ENCODE results near the gene RUBCNL. TPM values are rescaled to one million over a fixed set of nuclear protein-coding genes. Genes with fewer than 3 reads are reported as not detected.

Gene RUBCNL
- total and polyA plus RNA-seq, 2 experiments from 2014 or later: 4.2 to 5.9 TPM

DNA sequence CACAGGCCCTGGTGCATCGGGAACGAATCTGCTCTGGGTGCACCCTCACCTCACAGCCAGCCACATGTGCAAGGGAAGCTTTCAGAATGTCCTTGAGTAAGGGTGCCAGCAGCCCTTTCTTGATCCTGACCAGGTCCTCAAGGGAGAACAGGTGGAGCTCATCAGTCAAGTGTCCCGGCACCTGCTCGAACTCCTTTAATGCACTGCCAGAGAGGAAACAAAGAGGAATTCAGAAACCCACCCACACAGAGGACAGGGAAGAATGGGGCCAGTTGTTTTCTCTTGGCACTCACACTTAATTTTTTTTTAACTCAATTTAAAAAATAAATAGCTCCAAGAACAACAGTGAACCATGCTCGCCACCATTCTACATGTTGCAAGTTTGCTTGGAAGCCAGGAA is 41.7 kb downstream of the RUBCNL start:
- Histone ChIP-seq H3K9me2 (ENCODE audit: insufficient read depth) (no peaks in the 10 kb centered on the region), H3F3A (replicated peaks; ENCODE audit: low read depth) (no peaks in the 10 kb centered on the region), H3K36me3 (ENCODE audit: insufficient read depth) (no peaks in the 10 kb centered on the region), H4K20me1 (replicated peaks; ENCODE audit: insufficient read depth) (no peaks in the 10 kb centered on the region), H3K4me2 (no peak overlapping the region), H3K27me3 (ENCODE audit: insufficient read depth) (no peaks in the 10 kb centered on the region), H3K27ac (ENCODE audit: low read depth) (no peak overlapping the region), H3K4me1 (ENCODE audit: insufficient read depth) (no peaks in the 10 kb centered on the region), H3K79me2 (replicated peaks; ENCODE audit: insufficient read depth) (no peaks in the 10 kb centered on the region), H2AFZ (no peak overlapping the region), H3K4me3 (no peak overlapping the region)
- no peaks in the 10 kb centered on the region for H3K36me3 Mint-ChIP-seq (ENCODE audit: low read depth)
- no peak overlapping the region for H3K27ac Mint-ChIP-seq
- no peaks in the 10 kb centered on the region for H3K4me1 Mint-ChIP-seq
- no peak for TF ChIP-seq ZNF114 (CRISPR knock-in tag; IDR thresholded peaks at IDR 0.05)
- no peak for TF ChIP-seq NANOG (IDR thresholded peaks at IDR 0.05; ENCODE audit: borderline replicate concordance)
- no peak for TF ChIP-seq POLR2AphosphoS5 (IDR thresholded peaks at IDR 0.05; ENCODE audit: low read depth)
- peaks cover 3% of the 10 kb centered on the region for H3K27me3 Mint-ChIP-seq (ENCODE audit: insufficient read depth, low read depth, poor library complexity)
- no peaks in the 10 kb centered on the region for H3K9me3 Mint-ChIP-seq
- H3K4me3 Mint-ChIP-seq: no peak overlapping the region
- DNase-seq (ENCODE audit: low spot score) (no peak), ATAC-seq (no peak)

DNA sequence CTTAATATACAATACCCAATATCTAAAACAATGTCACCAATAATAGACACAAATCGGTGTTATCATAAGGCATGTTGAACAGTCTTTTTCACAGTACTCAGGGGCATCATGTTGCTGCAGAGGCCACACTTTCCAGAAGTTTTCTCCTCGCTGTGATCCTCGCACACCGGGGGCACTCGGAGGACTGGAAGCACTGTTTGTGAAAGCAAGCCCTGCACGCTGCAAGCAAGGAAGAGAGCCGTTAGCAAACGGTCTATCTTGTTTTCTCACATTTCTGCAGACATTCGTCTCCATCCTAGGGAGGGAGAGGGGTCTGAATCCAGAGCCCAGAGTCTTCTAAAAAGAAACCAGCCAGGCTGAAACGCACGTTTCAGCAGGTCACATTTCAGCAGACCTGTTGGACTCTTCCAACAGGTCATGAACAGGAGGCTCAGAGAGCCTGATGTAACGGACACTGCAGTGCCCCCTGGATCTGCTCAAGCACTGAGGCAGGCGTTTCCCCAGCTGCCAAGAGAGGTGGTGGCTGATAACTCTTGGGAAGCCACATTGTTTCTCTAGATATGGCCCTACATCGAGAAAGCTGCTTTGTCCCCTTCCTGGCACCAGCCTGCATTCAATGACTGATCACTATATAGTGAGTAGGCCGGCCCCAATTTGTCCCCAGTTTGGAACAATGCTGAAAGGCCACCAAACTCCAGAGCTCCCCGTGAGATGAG is 43.6 kb downstream of the RUBCNL start:
- H3K36me3 ChIP-seq (ENCODE audit: insufficient read depth): no peaks in the 10 kb centered on the region
- H3K4me3 ChIP-seq: no peak overlapping the region
- no peaks in the 10 kb centered on the region for H3K4me1 Mint-ChIP-seq
- no peaks in the 10 kb centered on the region for H3K36me3 Mint-ChIP-seq (ENCODE audit: low read depth)
- H4K20me1 ChIP-seq (replicated peaks; ENCODE audit: insufficient read depth): no peaks in the 10 kb centered on the region
- no peaks in the 10 kb centered on the region for H3K79me2 ChIP-seq (replicated peaks; ENCODE audit: insufficient read depth)
- H3K9me2 ChIP-seq (ENCODE audit: insufficient read depth): no peaks in the 10 kb centered on the region
- H3K27me3 Mint-ChIP-seq (ENCODE audit: insufficient read depth, low read depth, poor library complexity): no peaks in the 10 kb centered on the region
- TF ChIP-seq POLR2AphosphoS5 (IDR thresholded peaks at IDR 0.05; ENCODE audit: low read depth): no peak
- TF ChIP-seq NANOG (IDR thresholded peaks at IDR 0.05; ENCODE audit: borderline replicate concordance): no peak
- TF ChIP-seq EZH2phosphoT487 (IDR thresholded peaks at IDR 0.05; ENCODE audit: unreplicated experiment): no peak
- TF ChIP-seq JUNB (IDR thresholded peaks at IDR 0.05; ENCODE audit: unreplicated experiment): no peak
- no peak for TF ChIP-seq ZNF331 (CRISPR knock-in tag; IDR thresholded peaks at IDR 0.05; ENCODE audit: low read depth)
- TF ChIP-seq, protein P1, sequence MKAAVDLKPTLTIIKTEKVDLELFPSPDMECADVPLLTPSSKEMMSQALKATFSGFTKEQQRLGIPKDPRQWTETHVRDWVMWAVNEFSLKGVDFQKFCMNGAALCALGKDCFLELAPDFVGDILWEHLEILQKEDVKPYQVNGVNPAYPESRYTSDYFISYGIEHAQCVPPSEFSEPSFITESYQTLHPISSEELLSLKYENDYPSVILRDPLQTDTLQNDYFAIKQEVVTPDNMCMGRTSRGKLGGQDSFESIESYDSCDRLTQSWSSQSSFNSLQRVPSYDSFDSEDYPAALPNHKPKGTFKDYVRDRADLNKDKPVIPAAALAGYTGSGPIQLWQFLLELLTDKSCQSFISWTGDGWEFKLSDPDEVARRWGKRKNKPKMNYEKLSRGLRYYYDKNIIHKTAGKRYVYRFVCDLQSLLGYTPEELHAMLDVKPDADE (IDR thresholded peaks at IDR 0.05): no peak
- no peak for TF ChIP-seq STAT1 (IDR thresholded peaks at IDR 0.05; ENCODE audit: unreplicated experiment)
- TF ChIP-seq EZH2 (IDR thresholded peaks at IDR 0.05; ENCODE audit: low read depth, unreplicated experiment): no peak
- TF ChIP-seq ZNF114 (CRISPR knock-in tag; IDR thresholded peaks at IDR 0.05): no peak
- H3K27ac ChIP-seq (ENCODE audit: low read depth): no peak overlapping the region
- DNase-seq (ENCODE audit: low spot score) (peak; percentile 8), ATAC-seq (no peak)
- no peak overlapping the region for H3K4me3 Mint-ChIP-seq
- no peaks in the 10 kb centered on the region for H3K4me1 ChIP-seq (ENCODE audit: insufficient read depth)
- no peak overlapping the region for H3K27ac Mint-ChIP-seq
- no peaks in the 10 kb centered on the region for H3K9me3 Mint-ChIP-seq
- no peaks in the 10 kb centered on the region for H3F3A ChIP-seq (replicated peaks; ENCODE audit: low read depth)
- no peak overlapping the region for H3K4me2 ChIP-seq
- no peak overlapping the region for H2AFZ ChIP-seq
- H3K27me3 ChIP-seq (ENCODE audit: insufficient read depth): no peaks in the 10 kb centered on the region

DNA sequence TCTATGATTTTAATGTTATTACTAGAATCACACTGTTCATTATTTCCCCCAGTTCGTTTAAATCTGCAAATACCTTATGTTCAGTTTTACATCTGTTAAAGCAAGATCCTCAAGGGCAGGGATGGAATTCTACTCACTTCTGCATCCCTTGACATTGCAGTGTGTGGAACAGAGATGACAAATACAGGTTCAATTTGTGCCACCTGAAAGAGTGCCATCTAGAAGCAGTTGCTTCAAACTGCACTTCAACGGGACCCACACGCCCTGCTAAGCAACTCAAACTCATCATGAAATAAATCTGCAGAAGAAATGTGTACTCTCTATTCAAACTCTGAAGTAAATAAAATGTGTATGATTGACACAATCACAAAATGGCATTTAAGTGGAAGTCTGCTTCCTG is 44.5 kb downstream of the RUBCNL start:
- Histone ChIP-seq H4K20me1 (replicated peaks; ENCODE audit: insufficient read depth) (no peaks in the 10 kb centered on the region), H3K4me3 (no peak overlapping the region), H3K27ac (ENCODE audit: low read depth) (no peak overlapping the region), H2AFZ (no peak overlapping the region), H3K79me2 (replicated peaks; ENCODE audit: insufficient read depth) (no peaks in the 10 kb centered on the region), H3K4me1 (ENCODE audit: insufficient read depth) (no peaks in the 10 kb centered on the region), H3F3A (replicated peaks; ENCODE audit: low read depth) (no peaks in the 10 kb centered on the region), H3K9me2 (ENCODE audit: insufficient read depth) (no peaks in the 10 kb centered on the region), H3K36me3 (ENCODE audit: insufficient read depth) (no peaks in the 10 kb centered on the region), H3K27me3 (ENCODE audit: insufficient read depth) (no peaks in the 10 kb centered on the region), H3K4me2 (no peak overlapping the region)
- Mint-ChIP-seq H3K27ac (no peak overlapping the region), H3K9me3 (peaks cover 2% of the 10 kb centered on the region; the same call in 1 of the 3 replicates), H3K27me3 (ENCODE audit: insufficient read depth, low read depth, poor library complexity) (no peaks in the 10 kb centered on the region), H3K4me3 (no peak overlapping the region), H3K36me3 (ENCODE audit: low read depth) (no peaks in the 10 kb centered on the region), H3K4me1 (no peaks in the 10 kb centered on the region)
- ATAC-seq (no peak), DNase-seq (ENCODE audit: low spot score) (no peak)
- TF ChIP-seq POLR2AphosphoS5 (IDR thresholded peaks at IDR 0.05; ENCODE audit: low read depth) (no peak), ZNF114 (CRISPR knock-in tag; IDR thresholded peaks at IDR 0.05) (no peak)
- TF ChIP-seq, protein P2, sequence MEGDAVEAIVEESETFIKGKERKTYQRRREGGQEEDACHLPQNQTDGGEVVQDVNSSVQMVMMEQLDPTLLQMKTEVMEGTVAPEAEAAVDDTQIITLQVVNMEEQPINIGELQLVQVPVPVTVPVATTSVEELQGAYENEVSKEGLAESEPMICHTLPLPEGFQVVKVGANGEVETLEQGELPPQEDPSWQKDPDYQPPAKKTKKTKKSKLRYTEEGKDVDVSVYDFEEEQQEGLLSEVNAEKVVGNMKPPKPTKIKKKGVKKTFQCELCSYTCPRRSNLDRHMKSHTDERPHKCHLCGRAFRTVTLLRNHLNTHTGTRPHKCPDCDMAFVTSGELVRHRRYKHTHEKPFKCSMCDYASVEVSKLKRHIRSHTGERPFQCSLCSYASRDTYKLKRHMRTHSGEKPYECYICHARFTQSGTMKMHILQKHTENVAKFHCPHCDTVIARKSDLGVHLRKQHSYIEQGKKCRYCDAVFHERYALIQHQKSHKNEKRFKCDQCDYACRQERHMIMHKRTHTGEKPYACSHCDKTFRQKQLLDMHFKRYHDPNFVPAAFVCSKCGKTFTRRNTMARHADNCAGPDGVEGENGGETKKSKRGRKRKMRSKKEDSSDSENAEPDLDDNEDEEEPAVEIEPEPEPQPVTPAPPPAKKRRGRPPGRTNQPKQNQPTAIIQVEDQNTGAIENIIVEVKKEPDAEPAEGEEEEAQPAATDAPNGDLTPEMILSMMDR (conservative IDR thresholded peaks at IDR 0.05; ENCODE audit: low read depth in 2 of 2): peak in 1 of 2 experiments; percentile 15; a peak in 1 of 4 replicates
